Fibroblast of lung (primary cell): ENCODE results near the gene ALKBH3.

Source experiments
- EZH2 ChIP-seq: IDR thresholded peaks from 2 replicates; pipeline ENCODE4 v1.5.1; 2012; ENCODE audit warnings: low read length, control low read depth, mild to moderate bottlenecking; ENCODE audit errors: missing control alignments
- TF ChIP-seq, protein P1 (sequence below), 2 donors: IDR thresholded peaks in 1 of 2; conservative IDR thresholded peaks in 1 of 2; 1 replicate in 1 of 2; 2 replicates in 1 of 2; pipeline ENCODE4 v1.5.1; 2011 to 2012; ENCODE audit warnings: low read length in 2 of 2, control low read depth in 1 of 2, inconsistent platforms in 1 of 2, low read depth in 1 of 2, mild to moderate bottlenecking in 1 of 2

DNA sequence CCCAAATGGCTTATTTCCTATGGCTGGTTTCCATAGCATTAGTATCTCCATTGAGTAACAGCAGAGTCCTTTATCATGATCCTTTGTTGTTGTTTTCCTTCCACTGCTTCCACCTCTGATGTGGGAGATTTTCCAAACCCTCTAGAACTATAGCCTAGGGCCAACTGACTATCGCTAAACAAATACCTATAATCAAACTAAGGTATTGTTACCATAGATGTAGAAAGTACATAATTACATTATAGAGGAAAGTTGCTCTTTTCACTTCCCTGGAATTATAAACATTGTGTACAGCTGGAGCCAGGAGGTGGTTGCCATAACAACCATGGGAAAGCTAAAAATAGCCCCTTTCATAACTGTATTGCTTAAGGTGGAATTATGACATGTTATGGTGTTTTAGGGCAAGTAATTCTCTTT, 47.0 kb upstream of the ALKBH3 start:
- TF ChIP-seq, protein P1, sequence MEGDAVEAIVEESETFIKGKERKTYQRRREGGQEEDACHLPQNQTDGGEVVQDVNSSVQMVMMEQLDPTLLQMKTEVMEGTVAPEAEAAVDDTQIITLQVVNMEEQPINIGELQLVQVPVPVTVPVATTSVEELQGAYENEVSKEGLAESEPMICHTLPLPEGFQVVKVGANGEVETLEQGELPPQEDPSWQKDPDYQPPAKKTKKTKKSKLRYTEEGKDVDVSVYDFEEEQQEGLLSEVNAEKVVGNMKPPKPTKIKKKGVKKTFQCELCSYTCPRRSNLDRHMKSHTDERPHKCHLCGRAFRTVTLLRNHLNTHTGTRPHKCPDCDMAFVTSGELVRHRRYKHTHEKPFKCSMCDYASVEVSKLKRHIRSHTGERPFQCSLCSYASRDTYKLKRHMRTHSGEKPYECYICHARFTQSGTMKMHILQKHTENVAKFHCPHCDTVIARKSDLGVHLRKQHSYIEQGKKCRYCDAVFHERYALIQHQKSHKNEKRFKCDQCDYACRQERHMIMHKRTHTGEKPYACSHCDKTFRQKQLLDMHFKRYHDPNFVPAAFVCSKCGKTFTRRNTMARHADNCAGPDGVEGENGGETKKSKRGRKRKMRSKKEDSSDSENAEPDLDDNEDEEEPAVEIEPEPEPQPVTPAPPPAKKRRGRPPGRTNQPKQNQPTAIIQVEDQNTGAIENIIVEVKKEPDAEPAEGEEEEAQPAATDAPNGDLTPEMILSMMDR (conservative IDR thresholded peaks at IDR 0.05 in 1 of 2, IDR thresholded peaks at IDR 0.05 in 1 of 2; ENCODE audit: low read depth in 1 of 2, low read length in 2 of 2) = no peak
- TF ChIP-seq EZH2 = no peak
